Ascending aorta (tissue), 2 donors: ENCODE results near the gene TRIM71. TPM values are rescaled to one million over a fixed set of nuclear protein-coding genes. Genes with fewer than 3 reads are reported as not detected.

Source experiments
- DNase-seq, 2 donors: peaks; one replicate each; pipeline ENCODE4 v3.0.0-alpha.2; 2019; ENCODE audit warnings: low spot score in 2 of 2
- H3K27ac ChIP-seq, 2 donors: fragments of 200-600 bp; sonication (generic); one replicate each; pipeline ENCODE4 v1.5.1; 2016 to 2017; ENCODE audit warnings: mild to moderate bottlenecking in 1 of 2
- H3K27me3 ChIP-seq: fragments of 200-600 bp; sonication (generic); one replicate; pipeline ENCODE4 v1.5.1; 2017
- H3K36me3 ChIP-seq, 2 donors: fragments of 200-600 bp; sonication (generic); one replicate each; pipeline ENCODE4 v1.5.1; 2016
- H3K4me1 ChIP-seq, 2 donors: fragments of 200-600 bp; sonication (generic); one replicate each; pipeline ENCODE4 v1.5.1; 2016 to 2017; ENCODE audit warnings: mild to moderate bottlenecking in 1 of 2
- H3K4me3 ChIP-seq, 2 donors: fragments of 200-600 bp; sonication (generic); one replicate each; pipeline ENCODE4 v1.5.1; 2016 to 2017; ENCODE audit warnings: mild to moderate bottlenecking in 1 of 2
- H3K9me3 ChIP-seq, 2 donors: fragments of 200-600 bp; sonication (generic); one replicate each; pipeline ENCODE4 v1.5.1; 2016
- CTCF ChIP-seq, 3 experiments: fragments of 200-600 bp in 2 of 3; fragments of 450-650 bp in 1 of 3; sonication (generic) in 2 of 3; IDR thresholded peaks; one replicate each; pipeline ENCODE4 v1.5.1; 2016 to 2019; ENCODE audit warnings: antibody characterized with exemption in 3 of 3, mild to moderate bottlenecking in 1 of 3, moderate library complexity in 1 of 3
- intact Hi-C: fragments of 100-400 bp; cut with DNase I; formaldehyde crosslinking; loops from one replicate; pipeline ENCODE4 v1.15.1; 2023
- total RNA-seq: library from RNA; depleted of rRNA; stranded (reverse); fragments of >200 nt; gene quantifications from one replicate; pipeline ENCODE4 v1.1.0, GENCODE V29; 2016

Gene TRIM71
- total RNA-seq, 1 donor from 2014 or later = not detected

- no peaks in the 10 kb centered on the region for H3K4me1 ChIP-seq
- no peaks in the 10 kb centered on the region for H3K9me3 ChIP-seq
- no peak for DNase-seq
- no peak overlapping the region for H3K27ac ChIP-seq
- no peaks in the 10 kb centered on the region for H3K27me3 ChIP-seq
- no peaks in the 10 kb centered on the region for H3K36me3 ChIP-seq
- TF ChIP-seq CTCF (IDR thresholded peaks at IDR 0.05) = no peak
- intact Hi-C loops = no loop called here
- H3K4me3 ChIP-seq = no peak overlapping the region
Observed at GRCh38 chr3:32860499-32860898, 42.7 kb downstream of the TRIM71 start.

GRCh38 chr3:32861681-32862080 is 43.9 kb downstream of the TRIM71 start:
- TF ChIP-seq CTCF (IDR thresholded peaks at IDR 0.05) = no peak
- Histone ChIP-seq H3K27me3 (no peaks in the 10 kb centered on the region), H3K4me1 (no peaks in the 10 kb centered on the region), H3K27ac (no peak overlapping the region), H3K36me3 (no peaks in the 10 kb centered on the region), H3K4me3 (no peak overlapping the region), H3K9me3 (no peaks in the 10 kb centered on the region)
- no peak for DNase-seq
- intact Hi-C loops = no loop called here

GRCh38 chr3:32862247-32862935 is 44.6 kb downstream of the TRIM71 start:
- Histone ChIP-seq H3K9me3 (no peaks in the 10 kb centered on the region), H3K36me3 (no peaks in the 10 kb centered on the region), H3K4me3 (no peak overlapping the region), H3K27me3 (no peaks in the 10 kb centered on the region), H3K27ac (no peak overlapping the region), H3K4me1 (no peaks in the 10 kb centered on the region)
- intact Hi-C loops = no loop called here
- no peak for TF ChIP-seq CTCF (IDR thresholded peaks at IDR 0.05)
- no peak for DNase-seq

GRCh38 chr3:32862936-32863487 is 45.2 kb downstream of the TRIM71 start:
- no peak for TF ChIP-seq CTCF (IDR thresholded peaks at IDR 0.05)
- intact Hi-C loops = no loop called here

GRCh38 chr3:32865383-32865782 is 47.6 kb downstream of the TRIM71 start:
- TF ChIP-seq CTCF (IDR thresholded peaks at IDR 0.05) = no peak
- Histone ChIP-seq H3K4me3 (no peak overlapping the region), H3K4me1 (no peaks in the 10 kb centered on the region), H3K36me3 (no peaks in the 10 kb centered on the region), H3K27ac (no peak overlapping the region), H3K9me3 (no peaks in the 10 kb centered on the region), H3K27me3 (no peaks in the 10 kb centered on the region)
- no peak for DNase-seq
- intact Hi-C loops = no loop called here

More at GRCh38 chr3:32862936-32863487, 45.2 kb downstream of the TRIM71 start:
- no peaks in the 10 kb centered on the region for H3K4me1 ChIP-seq
- H3K4me3 ChIP-seq = no peak overlapping the region
- DNase-seq = no peak
- no peak overlapping the region for H3K27ac ChIP-seq
- H3K9me3 ChIP-seq = no peaks in the 10 kb centered on the region
- H3K27me3 ChIP-seq = no peaks in the 10 kb centered on the region
- H3K36me3 ChIP-seq = no peaks in the 10 kb centered on the region
